Activated CD8-positive, alpha-beta memory T cell treated with anti-CD3 and anti-CD28 coated beads, Interleukin-2, amount 10 ng/mL, durations not matched to agents 7 days and 5 days (primary cell): ENCODE data around the gene SPSB3. TPM values are rescaled to one million over a fixed set of nuclear protein-coding genes. Genes with fewer than 3 reads are reported as not detected.

Experiments used
- ATAC-seq: fragments of 150-1000 bp; cut with Tn5 transposase; one replicate; pipeline ENCODE4 v1.10.0; 2021; ENCODE audit warnings: moderate library complexity
- CTCF ChIA-PET: fragments of 350-600 bp; sonication (Branson Sonifier 250); formaldehyde crosslinking; loops from one replicate; lab custom pipeline; 2021; ENCODE audit warnings: antibody characterized with exemption; lab: Charles Lee
- DNase-seq: peaks from one replicate; pipeline ENCODE4 v3.0.0-alpha.2; 2020
- H3K27ac Mint-ChIP-seq: one replicate; pipeline ENCODE4 v1.8.0; 2021; ENCODE audit warnings: mild to moderate bottlenecking, mixed read lengths
- H3K27me3 Mint-ChIP-seq: one replicate; pipeline ENCODE4 v1.8.0; 2021; ENCODE audit warnings: mixed read lengths
- H3K36me3 Mint-ChIP-seq: one replicate; pipeline ENCODE4 v1.8.0; 2021; ENCODE audit warnings: mild to moderate bottlenecking, mixed read lengths
- H3K4me1 Mint-ChIP-seq: one replicate; pipeline ENCODE4 v1.8.0; 2021; ENCODE audit warnings: mixed read lengths
- H3K4me3 Mint-ChIP-seq: one replicate; pipeline ENCODE4 v1.8.0; 2021; ENCODE audit warnings: mild to moderate bottlenecking, moderate library complexity, mixed read lengths
- H3K9me3 Mint-ChIP-seq: one replicate; pipeline ENCODE4 v1.8.0; 2022; ENCODE audit warnings: low read depth, mixed read lengths
- total RNA-seq, 2 experiments: library from RNA; stranded (reverse); gene quantifications; one replicate each; pipeline ENCODE4 v1.2.3, GENCODE V29; 2021

SPSB3 gene
- total RNA-seq, 2 experiments from 2014 or later, result 35.7 to 36.5 TPM

- H3K36me3 Mint-ChIP-seq, result peaks cover 5% of the 10 kb centered on the region
- ATAC-seq, result no peak
- H3K9me3 Mint-ChIP-seq, result no peaks in the 10 kb centered on the region
- no peak for DNase-seq
- no peak overlapping the region for H3K4me3 Mint-ChIP-seq
- H3K27me3 Mint-ChIP-seq, result no peaks in the 10 kb centered on the region
- CTCF ChIA-PET, result interaction anchor here (0.7 to 1.4 kb wide), 2 partner anchors 26 to 43 kb away, joined by 3 read pairs; partner anchors contain the start of gene MAPK8IP3
- no peaks in the 10 kb centered on the region for H3K4me1 Mint-ChIP-seq
- H3K27ac Mint-ChIP-seq, result no peak overlapping the region
Measured at GRCh38 chr16:1749152-1750117, 32.9 kb downstream of the SPSB3 start.

GRCh38 chr16:1747934-1748333 lies 34.4 kb downstream of the SPSB3 start:
- DNase-seq (no peak), ATAC-seq (no peak)
- H3K27ac Mint-ChIP-seq, result no peak overlapping the region
- H3K9me3 Mint-ChIP-seq, result no peaks in the 10 kb centered on the region
- no peaks in the 10 kb centered on the region for H3K4me1 Mint-ChIP-seq
- H3K4me3 Mint-ChIP-seq, result no peak overlapping the region
- H3K27me3 Mint-ChIP-seq, result no peaks in the 10 kb centered on the region
- peaks cover 5% of the 10 kb centered on the region for H3K36me3 Mint-ChIP-seq
- CTCF ChIA-PET, result no interaction called here

- peaks cover 3% of the 10 kb centered on the region for H3K36me3 Mint-ChIP-seq
- no peak overlapping the region for H3K4me3 Mint-ChIP-seq
- ATAC-seq (no peak), DNase-seq (no peak)
- no peaks in the 10 kb centered on the region for H3K9me3 Mint-ChIP-seq
- no peaks in the 10 kb centered on the region for H3K27me3 Mint-ChIP-seq
- CTCF ChIA-PET, result interaction anchor here (1.4 kb wide), 1 partner anchor 15 kb away, joined by 4 read pairs; no protein-coding TSS in a partner anchor
- H3K4me1 Mint-ChIP-seq, result no peaks in the 10 kb centered on the region
- no peak overlapping the region for H3K27ac Mint-ChIP-seq
Measured at GRCh38 chr16:1746693-1747195, 35.6 kb downstream of the SPSB3 start.

- Mint-ChIP-seq H3K4me3 (no peak overlapping the region), H3K27me3 (no peaks in the 10 kb centered on the region), H3K9me3 (no peaks in the 10 kb centered on the region), H3K36me3 (peaks cover 3% of the 10 kb centered on the region), H3K4me1 (no peaks in the 10 kb centered on the region), H3K27ac (no peak overlapping the region)
- DNase-seq (no peak), ATAC-seq (no peak)
- CTCF ChIA-PET, result interaction anchor here (1.4 kb wide), 1 partner anchor 14 kb away, joined by 4 read pairs; no protein-coding TSS in a partner anchor
Measured at GRCh38 chr16:1745900-1746692, 36.3 kb downstream of the SPSB3 start.

GRCh38 chr16:1745181-1745899 lies 37.0 kb downstream of the SPSB3 start:
- ATAC-seq (no peak), DNase-seq (no peak)
- no peaks in the 10 kb centered on the region for H3K9me3 Mint-ChIP-seq
- H3K4me1 Mint-ChIP-seq, result no peaks in the 10 kb centered on the region
- CTCF ChIA-PET, result interaction anchor here (1.4 kb wide), 1 partner anchor 13 kb away, joined by 4 read pairs; no protein-coding TSS in a partner anchor
- no peaks in the 10 kb centered on the region for H3K27me3 Mint-ChIP-seq
- peaks cover 3% of the 10 kb centered on the region for H3K36me3 Mint-ChIP-seq
- no peak overlapping the region for H3K4me3 Mint-ChIP-seq
- no peak overlapping the region for H3K27ac Mint-ChIP-seq

GRCh38 chr16:1744338-1744840 lies 38.0 kb downstream of the SPSB3 start:
- peaks cover 2% of the 10 kb centered on the region for H3K36me3 Mint-ChIP-seq
- CTCF ChIA-PET, result no interaction called here
- H3K9me3 Mint-ChIP-seq, result no peaks in the 10 kb centered on the region
- ATAC-seq, result no peak
- H3K4me3 Mint-ChIP-seq, result no peak overlapping the region
- H3K27me3 Mint-ChIP-seq, result no peaks in the 10 kb centered on the region
- no peak for DNase-seq
- no peak overlapping the region for H3K27ac Mint-ChIP-seq
- H3K4me1 Mint-ChIP-seq, result no peaks in the 10 kb centered on the region

GRCh38 chr16:1743376-1744337 lies 38.7 kb downstream of the SPSB3 start:
- no peak overlapping the region for H3K27ac Mint-ChIP-seq
- ATAC-seq, result no peak
- H3K4me1 Mint-ChIP-seq, result no peaks in the 10 kb centered on the region
- CTCF ChIA-PET, result no interaction called here
- H3K36me3 Mint-ChIP-seq, result peaks cover 2% of the 10 kb centered on the region
- no peak overlapping the region for H3K4me3 Mint-ChIP-seq
- DNase-seq, result no peak
- no peaks in the 10 kb centered on the region for H3K9me3 Mint-ChIP-seq
- H3K27me3 Mint-ChIP-seq, result no peaks in the 10 kb centered on the region

GRCh38 chr16:1741553-1742165 lies 40.7 kb downstream of the SPSB3 start:
- Mint-ChIP-seq H3K4me3 (no peak overlapping the region), H3K27ac (no peak overlapping the region), H3K36me3 (peaks cover 2% of the 10 kb centered on the region), H3K9me3 (no peaks in the 10 kb centered on the region), H3K27me3 (no peaks in the 10 kb centered on the region), H3K4me1 (no peaks in the 10 kb centered on the region)
- CTCF ChIA-PET, result no interaction called here
- no peak for DNase-seq
- no peak for ATAC-seq

GRCh38 chr16:1740781-1741490 lies 41.4 kb downstream of the SPSB3 start:
- no peaks in the 10 kb centered on the region for H3K9me3 Mint-ChIP-seq

GRCh38 chr16:1740234-1740633 lies 42.1 kb downstream of the SPSB3 start:
- no peak overlapping the region for H3K4me3 Mint-ChIP-seq
- CTCF ChIA-PET, result no interaction called here
- no peak for ATAC-seq

More at GRCh38 chr16:1740781-1741490, 41.4 kb downstream of the SPSB3 start:
- H3K4me3 Mint-ChIP-seq, result no peak overlapping the region
- no peaks in the 10 kb centered on the region for H3K4me1 Mint-ChIP-seq
- DNase-seq, result no peak
- H3K27me3 Mint-ChIP-seq, result no peaks in the 10 kb centered on the region
- ATAC-seq, result no peak
- peaks cover 2% of the 10 kb centered on the region for H3K36me3 Mint-ChIP-seq
- H3K27ac Mint-ChIP-seq, result no peak overlapping the region
- CTCF ChIA-PET, result no interaction called here

GRCh38 chr16:1734816-1735215 lies 47.6 kb downstream of the SPSB3 start:
- Mint-ChIP-seq H3K4me3 (no peak overlapping the region), H3K9me3 (peaks cover 4% of the 10 kb centered on the region), H3K27me3 (no peaks in the 10 kb centered on the region), H3K36me3 (peaks cover 10% of the 10 kb centered on the region), H3K4me1 (no peaks in the 10 kb centered on the region), H3K27ac (no peak overlapping the region)
- ATAC-seq (no peak), DNase-seq (no peak)
- CTCF ChIA-PET, result no interaction called here

More at GRCh38 chr16:1740234-1740633, 42.1 kb downstream of the SPSB3 start:
- Mint-ChIP-seq H3K4me1 (no peaks in the 10 kb centered on the region), H3K9me3 (no peaks in the 10 kb centered on the region), H3K27ac (no peak overlapping the region), H3K27me3 (no peaks in the 10 kb centered on the region), H3K36me3 (peaks cover 2% of the 10 kb centered on the region)
- DNase-seq, result no peak
